IMR-90 (cell line): ENCODE data around the gene IGLL1. TPM values are rescaled to one million over a fixed set of nuclear protein-coding genes. Genes with fewer than 3 reads are reported as not detected.
A peak's percentile ranks its signal among the peaks of the same experiment; 100 is the strongest.

Source experiments
- ATAC-seq: fragments of 200-7000 bp; cut with Tn5 transposase; 2 replicates; pipeline ENCODE4 v1.9.1; 2020; ENCODE audit warnings: low read depth, mild to moderate bottlenecking, moderate library complexity
- BruUV-seq: library from RNA; stranded (reverse); fragments of 400-500 nt; replicated peaks from 2 replicates; lab custom pipeline; 2021; lab: Mats Ljungman, UMichigan
- CTCF ChIA-PET: fragments of 300-600 bp; formaldehyde crosslinking; extraction: SDS; loops from one replicate; lab custom pipeline; 2021; ENCODE audit warnings: antibody characterized with exemption; lab: Yijun Ruan, JAX
- POLR2A ChIA-PET: fragments of 300-600 bp; sonication (Branson Sonifier 250); formaldehyde crosslinking; loops from one replicate; lab custom pipeline; 2022; ENCODE audit warnings: antibody characterized with exemption; ENCODE audit not compliant: unreplicated experiment; lab: Charles Lee
- DNase-seq: peaks from one replicate; pipeline ENCODE4 v3.0.0; 2013
- H2AFZ ChIP-seq: replicated peaks from 2 replicates; pipeline ENCODE3; 2013; ENCODE audit warnings: low read length, mild to moderate bottlenecking; ENCODE audit not compliant: poor library complexity
- H2AK5ac ChIP-seq: 2 replicates; pipeline ENCODE4 v1.6.1; 2013; ENCODE audit warnings: low read depth, low read length, inconsistent platforms
- H2AK9ac ChIP-seq: replicated peaks from 2 replicates; pipeline ENCODE3; 2013; ENCODE audit warnings: mild to moderate bottlenecking, low read depth, low read length, moderate library complexity; ENCODE audit not compliant: poor library complexity
- H2BK120ac ChIP-seq: 2 replicates; pipeline ENCODE4 v1.6.1; 2013; ENCODE audit warnings: low read depth, low read length, inconsistent platforms
- H2BK15ac ChIP-seq: 3 replicates; pipeline ENCODE4 v1.6.1; 2013; ENCODE audit warnings: low read depth, low read length, inconsistent platforms
- H2BK20ac ChIP-seq: 2 replicates; pipeline ENCODE4 v1.6.1; 2013; ENCODE audit warnings: low read depth, mild to moderate bottlenecking, inconsistent platforms, low read length, moderate library complexity
- H2BK5ac ChIP-seq: 2 replicates; pipeline ENCODE4 v1.6.1; 2013; ENCODE audit warnings: mild to moderate bottlenecking, low read depth, low read length, inconsistent platforms; ENCODE audit not compliant: poor library complexity, severe bottlenecking
- H3K14ac ChIP-seq: replicated peaks from 2 replicates; pipeline ENCODE4 v1.6.1; 2013; ENCODE audit warnings: low read depth, low read length, inconsistent platforms
- H3K18ac ChIP-seq: 2 replicates; pipeline ENCODE4 v1.6.1; 2013; ENCODE audit warnings: low read depth, low read length, control low read depth
- H3K23ac ChIP-seq: 2 replicates; pipeline ENCODE4 v1.6.1; 2013; ENCODE audit warnings: low read depth, low read length, inconsistent platforms
- H3K27ac ChIP-seq: 2 replicates; pipeline ENCODE4 v1.5.1; 2013; ENCODE audit warnings: mild to moderate bottlenecking, control low read depth, low read length; ENCODE audit not compliant: insufficient read depth
- H3K27me3 ChIP-seq: 2 replicates; pipeline ENCODE4 v1.6.1; 2013; ENCODE audit warnings: low read length; ENCODE audit not compliant: control insufficient read depth, insufficient read depth
- H3K36me3 ChIP-seq: 2 replicates; pipeline ENCODE4 v1.6.1; 2013; ENCODE audit warnings: low read length, mixed read lengths; ENCODE audit not compliant: control insufficient read depth, insufficient read depth
- H3K4ac ChIP-seq: 2 replicates; pipeline ENCODE4 v1.6.1; 2013; ENCODE audit warnings: low read depth, low read length, inconsistent platforms
- H3K4me1 ChIP-seq: 2 replicates; pipeline ENCODE4 v1.6.1; 2013; ENCODE audit warnings: low read length, mixed read lengths; ENCODE audit not compliant: control insufficient read depth, insufficient read depth
- H3K4me2 ChIP-seq: 2 replicates; pipeline ENCODE4 v1.6.1; 2013; ENCODE audit warnings: low read depth, mild to moderate bottlenecking, control low read depth, low read length, moderate library complexity
- H3K4me3 ChIP-seq: 2 replicates; pipeline ENCODE4 v1.5.1; 2013; ENCODE audit warnings: low read depth, mild to moderate bottlenecking, control low read depth, low read length, moderate library complexity; ENCODE audit not compliant: insufficient read depth
- H3K56ac ChIP-seq: 2 replicates; pipeline ENCODE4 v1.6.1; 2013; ENCODE audit warnings: low read length, inconsistent platforms; ENCODE audit not compliant: insufficient read depth; ENCODE audit errors: extremely low read depth
- H3K79me1 ChIP-seq, 2 experiments: 2 replicates each; pipeline ENCODE4 v1.6.1; 2013; ENCODE audit warnings: low read length in 2 of 2, inconsistent platforms in 1 of 2, low read depth in 1 of 2
- H3K9ac ChIP-seq: 2 replicates; pipeline ENCODE4 v1.6.1; 2013; ENCODE audit warnings: low read depth, low read length, control low read depth
- H3K9me1 ChIP-seq: 2 replicates; pipeline ENCODE4 v1.6.1; 2013; ENCODE audit warnings: low read length, inconsistent platforms; ENCODE audit not compliant: insufficient read depth
- H3K9me3 ChIP-seq: 2 replicates; pipeline ENCODE4 v1.6.1; 2013; ENCODE audit warnings: low read length; ENCODE audit not compliant: control insufficient read depth, insufficient read depth
- H4K20me1 ChIP-seq: 2 replicates; pipeline ENCODE4 v1.6.1; 2013; ENCODE audit warnings: low read length, inconsistent platforms; ENCODE audit not compliant: insufficient read depth
- H4K5ac ChIP-seq: 2 replicates; pipeline ENCODE4 v1.6.1; 2013; ENCODE audit warnings: mild to moderate bottlenecking, low read depth, low read length, control low read depth
- H4K8ac ChIP-seq, 2 experiments: 2 replicates each; pipeline ENCODE4 v1.6.1; 2013; ENCODE audit warnings: low read depth in 2 of 2, low read length in 2 of 2, control low read depth in 1 of 2, inconsistent platforms in 1 of 2
- H4K91ac ChIP-seq: 2 replicates; pipeline ENCODE4 v1.6.1; 2013; ENCODE audit warnings: low read depth, low read length, inconsistent platforms; ENCODE audit not compliant: insufficient read depth
- BHLHE40 ChIP-seq: fragments of 150-350 bp; IDR thresholded peaks from 2 replicates; pipeline ENCODE4 v1.6.1; 2016; ENCODE audit warnings: mild to moderate bottlenecking, low read depth, low read length
- CHD1 ChIP-seq: IDR thresholded peaks from 2 replicates; pipeline ENCODE4 v1.6.1; 2012; ENCODE audit warnings: low read depth, low read length, improper control_type of control experiment
- CTCF ChIP-seq: conservative IDR thresholded peaks from 2 replicates; pipeline ENCODE4 v1.5.1; 2012; ENCODE audit warnings: mild to moderate bottlenecking, low read depth, low read length, improper control_type of control experiment
- FOS ChIP-seq: fragments of 150-350 bp; IDR thresholded peaks from 2 replicates; pipeline ENCODE4 v1.6.1; 2016; ENCODE audit warnings: low read depth, low read length
- MXI1 ChIP-seq: IDR thresholded peaks from 2 replicates; pipeline ENCODE4 v1.6.1; 2012; ENCODE audit warnings: low read depth, mild to moderate bottlenecking, low read length, moderate library complexity, borderline replicate concordance
- NFE2L2 ChIP-seq: fragments of 150-350 bp; IDR thresholded peaks from 2 replicates; pipeline ENCODE4 v1.6.1; 2016; ENCODE audit warnings: low read depth, mild to moderate bottlenecking, low read length
- RAD21 ChIP-seq: IDR thresholded peaks from 2 replicates; pipeline ENCODE4 v1.6.1; 2012; ENCODE audit warnings: low read length, improper control_type of control experiment
- RCOR1 ChIP-seq: IDR thresholded peaks from 2 replicates; pipeline ENCODE4 v1.6.1; 2012; ENCODE audit warnings: mild to moderate bottlenecking, low read length, improper control_type of control experiment; ENCODE audit not compliant: insufficient replicate concordance
- WGBS, 2 experiments: methylation state at CpG; one replicate each; pipeline versions ENCODE4 v1.1.5 to v1.1.7; 2013; ENCODE audit warnings: missing lambda C conversion rate in 2 of 2; ENCODE audit not compliant: insufficient read length in 1 of 2; ENCODE audit errors: extremely low coverage in 2 of 2; 5-methylcytosine and 5-hydroxymethylcytosine counted together
- dilution Hi-C: fragments of 300-500 bp; cut with HindIII; formaldehyde crosslinking; loops from one replicate; pipeline ENCODE4 v1.14.3; 2018; ENCODE audit warnings: low sequenced_read_pairs; ENCODE audit not compliant: unreplicated experiment
- in situ Hi-C: fragments of 300-500 bp; cut with MboI; formaldehyde crosslinking; loops from 3 replicates; pipeline ENCODE4 v1.14.3; 2019; ENCODE audit warnings: low sequenced_read_pairs, inconsistent platforms, mixed read lengths
- intact Hi-C: fragments of 100-400 bp; cut with micrococcal nuclease; formaldehyde crosslinking; loops from 2 replicates; pipeline ENCODE4 v1.10.0; 2022
- polyA plus RNA-seq, 3 experiments: library from polyadenylated mRNA; depleted of rRNA; stranded (reverse); fragments of >200 nt; gene quantifications; 2 replicates each; pipeline ENCODE4 v1.2.3, GENCODE V29; 2012; ENCODE audit warnings: low replicate concordance in 1 of 3
- total RNA-seq: library from RNA; depleted of rRNA; stranded (reverse); fragments of >200 nt; gene quantifications from 2 replicates; pipeline ENCODE4 v1.2.3, GENCODE V29; 2012
- TF ChIP-seq, protein P1 (sequence below): fragments of 150-350 bp; IDR thresholded peaks from 2 replicates; pipeline ENCODE4 v1.6.1; 2016; ENCODE audit warnings: low read depth, mild to moderate bottlenecking, low read length, moderate library complexity, borderline replicate concordance

The IGLL1 gene
- total and polyA plus RNA-seq, 2 of the 4 experiments (the other 2 are of a cell fraction): not detected

- TF ChIP-seq CTCF: no peak
These were observed 14.0 kb downstream of the IGLL1 start (continued) for GRCh38 chr22:23565915-23566704.

GRCh38 chr22:23565305-23565914 is 14.7 kb downstream of the IGLL1 start:
- H3K14ac ChIP-seq: no peak overlapping the region
- no peaks in the 10 kb centered on the region for H3K9me1 ChIP-seq
- H3K4me2 ChIP-seq: no peak overlapping the region
- H2BK5ac ChIP-seq: no peak overlapping the region
- CTCF ChIA-PET: no interaction called here
- no peaks in the 10 kb centered on the region for H4K20me1 ChIP-seq
- no peaks in the 10 kb centered on the region for H3K79me1 ChIP-seq
- dilution Hi-C loops (no loop called here), intact Hi-C loops (no loop called here), in situ Hi-C loops (no loop called here)
- no peak overlapping the region for H3K18ac ChIP-seq
- no peak overlapping the region for H3K56ac ChIP-seq
- no peak overlapping the region for H4K8ac ChIP-seq
- no peak overlapping the region for H3K27ac ChIP-seq
- no peak overlapping the region for H2AFZ ChIP-seq
- no peak overlapping the region for H4K91ac ChIP-seq
- no peak overlapping the region for H3K4ac ChIP-seq
- no TSS peak for BruUV-seq
- H2BK15ac ChIP-seq: no peak overlapping the region
- no peak overlapping the region for H2BK120ac ChIP-seq
- H2BK20ac ChIP-seq: no peak overlapping the region
- H3K4me3 ChIP-seq: no peak overlapping the region
- no peak overlapping the region for H3K9ac ChIP-seq
- no peak overlapping the region for H4K5ac ChIP-seq
- peaks cover 44% of the 10 kb centered on the region for H3K27me3 ChIP-seq
- no peak overlapping the region for H2AK9ac ChIP-seq
- POLR2A ChIA-PET: no interaction called here
- H3K9me3 ChIP-seq: no peaks in the 10 kb centered on the region
- H2AK5ac ChIP-seq: no peak overlapping the region
- H3K36me3 ChIP-seq: no peaks in the 10 kb centered on the region
- H3K4me1 ChIP-seq: no peaks in the 10 kb centered on the region
- H3K23ac ChIP-seq: no peak overlapping the region; the same call in 1 of the 2 replicates
- 0% methylated on average over 3 of the region's 11 CpGs; no CpG with 5 or more reads in 1 of the 2 experiments for whole genome bisulfite sequencing, 2 experiments
- ATAC-seq: peak; percentile 40
- no peak for DNase-seq
- TF ChIP-seq RAD21: no peak
- no peak for TF ChIP-seq FOS
- TF ChIP-seq CTCF: no peak
- TF ChIP-seq, protein P1, sequence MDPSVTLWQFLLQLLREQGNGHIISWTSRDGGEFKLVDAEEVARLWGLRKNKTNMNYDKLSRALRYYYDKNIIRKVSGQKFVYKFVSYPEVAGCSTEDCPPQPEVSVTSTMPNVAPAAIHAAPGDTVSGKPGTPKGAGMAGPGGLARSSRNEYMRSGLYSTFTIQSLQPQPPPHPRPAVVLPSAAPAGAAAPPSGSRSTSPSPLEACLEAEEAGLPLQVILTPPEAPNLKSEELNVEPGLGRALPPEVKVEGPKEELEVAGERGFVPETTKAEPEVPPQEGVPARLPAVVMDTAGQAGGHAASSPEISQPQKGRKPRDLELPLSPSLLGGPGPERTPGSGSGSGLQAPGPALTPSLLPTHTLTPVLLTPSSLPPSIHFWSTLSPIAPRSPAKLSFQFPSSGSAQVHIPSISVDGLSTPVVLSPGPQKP: no peak
- TF ChIP-seq BHLHE40: no peak
- TF ChIP-seq RCOR1: no peak
- no peak for TF ChIP-seq MXI1
- no peak for TF ChIP-seq NFE2L2
- TF ChIP-seq CHD1: no peak
